ENCODE results near the gene COLEC12. TPM values are rescaled to one million over a fixed set of nuclear protein-coding genes. Genes with fewer than 3 reads are reported as not detected.
A peak's percentile ranks its signal among the peaks of the same experiment; 100 is the strongest.

The COLEC12 gene
- total RNA-seq, 1 experiment from 2014 or later, result 111 TPM

GRCh38 chr18:398935-399630 lies 101.4 kb downstream of the COLEC12 start:
- Histone ChIP-seq H3K27me3 (replicated peaks) (no peaks in the 10 kb centered on the region), H3K9me3 (replicated peaks) (no peaks in the 10 kb centered on the region), H3K4me3 (no peak overlapping the region), H3K36me3 (no peaks in the 10 kb centered on the region; the same call in 1 of the 2 replicates), H3K27ac (peak overlapping the region; percentile 68), H3K4me1 (replicated peaks) (peaks cover 93% of the 10 kb centered on the region)
- peak; percentile 69 to 84 for DNase-seq (ENCODE audit: low read depth in 1 of 2, low spot score in 2 of 2)

- H3K27ac ChIP-seq, result peak overlapping the region; percentile 96
- no peaks in the 10 kb centered on the region for H3K27me3 ChIP-seq (replicated peaks)
- H3K36me3 ChIP-seq, result no peaks in the 10 kb centered on the region; the same call in 1 of the 2 replicates
- H3K4me1 ChIP-seq (replicated peaks), result peaks cover 91% of the 10 kb centered on the region
- no peak overlapping the region for H3K4me3 ChIP-seq
- DNase-seq (ENCODE audit: low read depth in 1 of 2, low spot score in 2 of 2), result no peak
- no peaks in the 10 kb centered on the region for H3K9me3 ChIP-seq (replicated peaks)
Measured at GRCh38 chr18:396556-396955, 103.9 kb downstream of the COLEC12 start.

GRCh38 chr18:396251-396555 lies 104.3 kb downstream of the COLEC12 start:
- Histone ChIP-seq H3K4me3 (no peak overlapping the region), H3K27ac (peak overlapping the region; percentile 96), H3K36me3 (no peaks in the 10 kb centered on the region; the same call in 1 of the 2 replicates), H3K27me3 (replicated peaks) (no peaks in the 10 kb centered on the region), H3K4me1 (replicated peaks) (peaks cover 88% of the 10 kb centered on the region), H3K9me3 (replicated peaks) (no peaks in the 10 kb centered on the region)
- no peak for DNase-seq (ENCODE audit: low read depth in 1 of 2, low spot score in 2 of 2)

DNA sequence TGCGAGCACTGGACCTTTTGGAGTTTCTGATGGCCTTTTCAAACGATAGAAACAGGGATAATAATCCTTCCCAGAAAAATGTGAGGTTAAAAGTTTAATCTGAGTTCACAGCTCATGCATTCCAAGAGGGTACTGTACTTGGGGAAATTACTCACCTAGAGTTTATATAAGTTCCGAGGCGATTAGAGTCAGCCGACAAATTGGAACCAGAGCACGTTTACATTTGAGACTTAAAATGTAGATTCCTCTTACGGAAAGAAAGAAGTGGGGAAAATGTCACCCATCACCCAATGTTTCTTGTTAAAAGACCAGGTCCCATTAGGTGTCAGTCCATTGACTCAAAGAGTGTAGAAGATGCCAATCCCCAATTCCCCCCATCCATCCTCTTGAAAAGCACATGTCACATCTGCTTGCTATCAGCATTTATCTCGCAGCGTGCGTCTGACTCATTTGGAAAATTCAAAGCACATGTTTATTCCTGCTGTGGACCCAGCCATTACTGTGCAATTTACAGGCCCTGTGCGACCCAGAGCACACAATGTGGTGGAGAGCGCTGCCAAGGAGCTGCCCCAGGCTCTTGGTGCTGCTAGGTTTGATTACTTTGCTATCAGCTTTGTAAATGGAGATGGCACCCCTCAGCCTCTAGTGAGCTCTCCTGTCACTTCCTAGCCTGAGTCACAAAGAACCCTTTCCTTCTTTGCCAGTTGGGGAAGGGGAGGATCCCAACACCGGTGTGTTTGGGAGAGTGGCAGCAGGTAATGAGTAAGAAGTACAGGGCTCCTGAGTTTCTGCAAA lies 104.8 kb downstream of the COLEC12 start:
- Histone ChIP-seq H3K9me3 (replicated peaks) (no peaks in the 10 kb centered on the region), H3K27ac (peak overlapping the region; percentile 96), H3K36me3 (no peaks in the 10 kb centered on the region; the same call in 1 of the 2 replicates), H3K4me3 (no peak overlapping the region), H3K4me1 (replicated peaks) (peaks cover 82% of the 10 kb centered on the region), H3K27me3 (replicated peaks) (no peaks in the 10 kb centered on the region)
- DNase-seq (ENCODE audit: low read depth in 1 of 2, low spot score in 2 of 2), result peak; percentile 88 to 97

DNA sequence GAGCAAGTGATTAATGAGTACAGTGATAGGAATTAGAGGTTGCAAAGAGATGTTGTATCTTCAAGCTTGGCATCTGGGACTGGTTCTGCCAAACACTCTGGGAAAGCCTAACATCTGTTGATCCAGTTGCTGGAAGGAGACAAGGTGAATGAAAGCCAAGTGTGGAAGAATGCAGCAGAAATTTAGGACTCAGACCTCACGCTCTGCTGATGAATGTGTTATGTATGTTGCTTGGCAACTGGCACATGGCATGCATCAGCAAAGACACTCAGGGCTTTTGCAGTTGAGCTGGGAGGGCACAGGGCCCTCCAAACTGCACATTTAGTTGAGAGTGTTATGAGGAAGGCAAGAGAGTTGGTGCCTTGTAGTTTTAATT lies 105.5 kb downstream of the COLEC12 start:
- Histone ChIP-seq H3K27ac (peak overlapping the region; percentile 96), H3K36me3 (no peaks in the 10 kb centered on the region; the same call in 1 of the 2 replicates), H3K4me3 (no peak overlapping the region), H3K4me1 (replicated peaks) (peaks cover 79% of the 10 kb centered on the region), H3K9me3 (replicated peaks) (no peaks in the 10 kb centered on the region), H3K27me3 (replicated peaks) (no peaks in the 10 kb centered on the region)
- peak; percentile 78 to 93 for DNase-seq (ENCODE audit: low read depth in 1 of 2, low spot score in 2 of 2)

DNA sequence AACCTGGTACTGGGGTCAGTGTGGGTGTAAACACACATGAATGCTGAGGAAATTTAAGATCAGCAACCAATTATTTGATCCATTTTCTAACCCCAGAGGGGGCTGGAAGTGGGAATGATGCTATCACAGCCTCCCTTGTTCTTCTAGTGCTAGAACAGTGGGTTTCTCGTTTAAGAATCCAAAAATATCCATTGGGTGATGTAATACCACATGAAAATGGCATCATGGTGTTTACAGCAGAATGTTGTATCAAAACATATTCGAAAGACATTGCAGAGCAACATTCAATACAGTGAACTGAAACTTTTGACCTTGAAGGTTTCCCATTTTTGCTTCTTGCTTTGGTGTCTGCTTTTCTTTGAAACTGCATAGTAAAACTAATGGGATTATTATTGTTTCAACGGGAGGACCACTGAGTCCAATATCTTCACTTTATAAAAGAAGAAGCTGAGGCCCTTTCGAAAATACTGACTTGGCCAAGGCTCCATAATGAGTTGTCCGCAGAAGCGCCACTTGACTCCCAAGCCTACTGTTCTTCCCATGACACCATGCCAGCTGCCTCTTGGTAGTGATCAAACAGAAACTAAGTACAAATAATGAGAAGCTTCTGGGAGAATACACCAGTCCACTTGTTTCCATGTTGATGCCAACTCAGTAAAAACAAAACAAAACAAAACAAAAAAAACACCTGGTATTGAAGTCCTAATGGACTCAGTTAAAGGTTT lies 106.1 kb downstream of the COLEC12 start:
- H3K27ac ChIP-seq, result peak overlapping the region; percentile 96
- no peaks in the 10 kb centered on the region for H3K9me3 ChIP-seq (replicated peaks)
- no peaks in the 10 kb centered on the region; the same call in 1 of the 2 replicates for H3K36me3 ChIP-seq
- DNase-seq (ENCODE audit: low read depth in 1 of 2, low spot score in 2 of 2), result no peak
- H3K27me3 ChIP-seq (replicated peaks), result no peaks in the 10 kb centered on the region
- no peak overlapping the region for H3K4me3 ChIP-seq
- peaks cover 79% of the 10 kb centered on the region for H3K4me1 ChIP-seq (replicated peaks)

- Histone ChIP-seq H3K27me3 (replicated peaks) (no peaks in the 10 kb centered on the region), H3K4me1 (replicated peaks) (peaks cover 73% of the 10 kb centered on the region), H3K4me3 (no peak overlapping the region), H3K36me3 (no peaks in the 10 kb centered on the region; the same call in 1 of the 2 replicates), H3K9me3 (replicated peaks) (no peaks in the 10 kb centered on the region), H3K27ac (peak overlapping the region; percentile 96; the same call in 1 of the 2 replicates)
- no peak for DNase-seq (ENCODE audit: low read depth in 1 of 2, low spot score in 2 of 2)
Measured at GRCh38 chr18:393574-393957, 106.9 kb downstream of the COLEC12 start.

GRCh38 chr18:392928-393573 lies 107.5 kb downstream of the COLEC12 start:
- peaks cover 68% of the 10 kb centered on the region for H3K4me1 ChIP-seq (replicated peaks)
- no peaks in the 10 kb centered on the region; the same call in none of the 2 replicates for H3K36me3 ChIP-seq
- no peak for DNase-seq (ENCODE audit: low read depth in 1 of 2, low spot score in 2 of 2)
- H3K9me3 ChIP-seq (replicated peaks), result no peaks in the 10 kb centered on the region
- H3K27ac ChIP-seq, result no peak overlapping the region
- no peak overlapping the region for H3K4me3 ChIP-seq
- H3K27me3 ChIP-seq (replicated peaks), result no peaks in the 10 kb centered on the region

DNA sequence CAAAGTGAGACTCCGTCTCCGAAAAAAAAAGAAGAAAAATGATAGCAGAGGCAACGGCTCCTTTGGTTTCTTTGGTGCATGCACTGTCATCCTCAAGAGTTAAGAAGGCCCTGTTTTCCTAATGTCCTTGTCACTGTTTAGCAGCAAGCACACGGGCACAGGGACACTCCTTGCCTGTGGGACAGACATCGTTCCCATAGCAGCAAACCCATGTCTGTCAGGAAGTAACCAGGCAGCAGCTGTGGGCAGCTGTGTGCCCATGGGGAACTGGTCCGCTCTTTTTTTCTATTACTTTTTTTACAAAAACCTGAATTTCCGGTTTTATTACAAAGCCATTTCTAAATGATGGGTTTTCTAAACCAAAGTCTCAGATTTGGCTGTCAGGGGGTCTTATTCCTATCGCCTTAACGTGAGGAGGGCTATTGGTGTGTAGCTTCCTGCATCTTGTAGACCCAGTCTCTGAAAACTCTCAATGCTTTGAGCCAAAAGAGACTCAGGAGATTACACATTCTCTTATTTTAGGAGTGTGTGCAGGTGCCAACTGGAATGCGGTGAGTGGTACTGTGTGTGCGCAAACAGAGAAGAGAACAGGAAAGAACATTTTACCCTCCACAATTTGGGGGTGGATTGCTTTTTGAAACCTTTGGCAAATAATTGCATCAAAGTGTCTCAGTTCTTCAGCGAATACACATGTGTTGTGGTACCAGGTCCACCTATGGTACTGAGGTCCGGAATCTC lies 109.6 kb downstream of the COLEC12 start:
- no peak for DNase-seq (ENCODE audit: low read depth in 1 of 2, low spot score in 2 of 2)
- H3K4me1 ChIP-seq (replicated peaks), result peaks cover 47% of the 10 kb centered on the region
- H3K27me3 ChIP-seq (replicated peaks), result no peaks in the 10 kb centered on the region
- no peak overlapping the region for H3K27ac ChIP-seq
- no peaks in the 10 kb centered on the region; the same call in none of the 2 replicates for H3K36me3 ChIP-seq
- no peaks in the 10 kb centered on the region for H3K9me3 ChIP-seq (replicated peaks)
- H3K4me3 ChIP-seq, result no peak overlapping the region

GRCh38 chr18:389658-390357 lies 110.7 kb downstream of the COLEC12 start:
- no peak overlapping the region for H3K27ac ChIP-seq
- peak in 1 of 2 experiments; percentile 57 for DNase-seq (ENCODE audit: low read depth in 1 of 2, low spot score in 2 of 2)

GRCh38 chr18:388200-388599 lies 112.3 kb downstream of the COLEC12 start:
- Histone ChIP-seq H3K4me3 (no peak overlapping the region), H3K27me3 (replicated peaks) (no peaks in the 10 kb centered on the region), H3K4me1 (replicated peaks) (peaks cover 20% of the 10 kb centered on the region), H3K9me3 (replicated peaks) (no peaks in the 10 kb centered on the region), H3K36me3 (no peaks in the 10 kb centered on the region; the same call in 1 of the 2 replicates), H3K27ac (no peak overlapping the region)
- DNase-seq (ENCODE audit: low read depth in 1 of 2, low spot score in 2 of 2), result no peak

More at GRCh38 chr18:389658-390357, 110.7 kb downstream of the COLEC12 start:
- no peaks in the 10 kb centered on the region for H3K9me3 ChIP-seq (replicated peaks)
- H3K4me3 ChIP-seq, result no peak overlapping the region
- H3K27me3 ChIP-seq (replicated peaks), result no peaks in the 10 kb centered on the region
- no peaks in the 10 kb centered on the region; the same call in none of the 2 replicates for H3K36me3 ChIP-seq
- H3K4me1 ChIP-seq (replicated peaks), result peaks cover 36% of the 10 kb centered on the region

DNA sequence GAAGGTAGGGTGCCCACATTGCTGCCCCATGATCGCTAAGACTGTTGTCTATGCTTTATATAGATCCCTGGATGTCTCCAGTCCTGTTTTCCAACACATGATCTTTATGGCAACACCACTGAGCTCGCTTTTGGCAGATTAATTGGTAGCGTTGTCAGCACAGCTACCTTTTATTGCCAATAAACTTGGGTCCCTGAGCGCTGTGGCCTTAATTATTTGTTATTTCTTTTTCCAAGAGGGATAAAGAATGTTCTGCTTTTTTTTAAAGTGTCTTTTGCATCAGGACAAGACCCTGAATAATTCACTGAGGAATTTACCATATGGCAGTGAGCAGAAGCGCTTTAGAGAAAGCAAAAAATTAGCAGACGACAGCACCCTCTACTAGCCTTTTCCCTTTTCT lies 113.5 kb downstream of the COLEC12 start:
- Histone ChIP-seq H3K27ac (no peak overlapping the region), H3K4me3 (no peak overlapping the region), H3K36me3 (no peaks in the 10 kb centered on the region; the same call in 1 of the 2 replicates), H3K4me1 (replicated peaks) (peaks cover 12% of the 10 kb centered on the region), H3K9me3 (replicated peaks) (no peaks in the 10 kb centered on the region), H3K27me3 (replicated peaks) (no peaks in the 10 kb centered on the region)
- DNase-seq (ENCODE audit: low read depth in 1 of 2, low spot score in 2 of 2), result no peak
